ENCODE measurements around the gene SMPD2.

DNA sequence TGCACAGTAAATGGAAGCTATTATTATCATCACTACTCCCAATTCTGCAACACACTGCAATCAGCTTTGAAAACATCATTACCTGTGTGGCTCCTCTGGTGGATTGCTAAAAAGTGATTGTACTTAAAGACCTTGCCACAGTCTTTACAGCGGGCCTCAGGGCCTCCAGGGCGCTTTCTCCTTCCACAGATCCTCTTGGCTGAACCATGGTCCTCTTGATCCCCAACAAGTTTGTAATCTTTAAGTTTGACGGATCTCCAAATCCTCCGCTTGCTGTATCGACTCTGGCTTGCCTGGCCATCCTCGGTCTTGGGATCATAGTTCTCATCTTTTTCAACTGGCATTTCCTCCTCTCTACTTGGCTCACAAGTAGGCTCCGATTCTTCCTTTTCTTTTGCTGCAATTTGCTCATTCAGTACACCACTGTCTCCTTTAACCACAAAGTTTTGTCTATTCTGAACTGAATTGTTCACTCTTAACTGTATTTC is 40.5 kb downstream of the SMPD2 start:
- no peak for TF ChIP-seq POLR2AphosphoS5 (IDR thresholded peaks at IDR 0.05; ENCODE audit: borderline replicate concordance, low read depth, low read length)
- TF ChIP-seq EZH2 (IDR thresholded peaks at IDR 0.05): no peak
- TF ChIP-seq FOXP2 (optimal IDR thresholded peaks at IDR 0.05; ENCODE audit: control extremely low read depth, extremely low read length, insufficient read depth): no peak
